PC-9 (cell line): Measurements from ENCODE around the gene NUP153.

Experiments
- EZH2 ChIP-seq: fragments of 200-600 bp; sonication (generic); IDR thresholded peaks from 2 replicates; pipeline ENCODE4 v1.8.0; 2017; ENCODE audit warnings: antibody characterized with exemption, low read depth
- TF ChIP-seq, protein P1 (sequence below): fragments of 200-600 bp; sonication (generic); conservative IDR thresholded peaks from 2 replicates; pipeline ENCODE4 v1.6.1; 2017; ENCODE audit warnings: mixed run types, antibody characterized with exemption, mild to moderate bottlenecking, moderate library complexity

- TF ChIP-seq, protein P1, sequence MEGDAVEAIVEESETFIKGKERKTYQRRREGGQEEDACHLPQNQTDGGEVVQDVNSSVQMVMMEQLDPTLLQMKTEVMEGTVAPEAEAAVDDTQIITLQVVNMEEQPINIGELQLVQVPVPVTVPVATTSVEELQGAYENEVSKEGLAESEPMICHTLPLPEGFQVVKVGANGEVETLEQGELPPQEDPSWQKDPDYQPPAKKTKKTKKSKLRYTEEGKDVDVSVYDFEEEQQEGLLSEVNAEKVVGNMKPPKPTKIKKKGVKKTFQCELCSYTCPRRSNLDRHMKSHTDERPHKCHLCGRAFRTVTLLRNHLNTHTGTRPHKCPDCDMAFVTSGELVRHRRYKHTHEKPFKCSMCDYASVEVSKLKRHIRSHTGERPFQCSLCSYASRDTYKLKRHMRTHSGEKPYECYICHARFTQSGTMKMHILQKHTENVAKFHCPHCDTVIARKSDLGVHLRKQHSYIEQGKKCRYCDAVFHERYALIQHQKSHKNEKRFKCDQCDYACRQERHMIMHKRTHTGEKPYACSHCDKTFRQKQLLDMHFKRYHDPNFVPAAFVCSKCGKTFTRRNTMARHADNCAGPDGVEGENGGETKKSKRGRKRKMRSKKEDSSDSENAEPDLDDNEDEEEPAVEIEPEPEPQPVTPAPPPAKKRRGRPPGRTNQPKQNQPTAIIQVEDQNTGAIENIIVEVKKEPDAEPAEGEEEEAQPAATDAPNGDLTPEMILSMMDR: no peak
- TF ChIP-seq EZH2: no peak
These were observed 105.4 kb downstream of the NUP153 start for GRCh38 chr6:17601386-17601703.
